HG03175 (cell line): ENCODE data around the gene NAV2.

ENCODE experiments used
- ATAC-seq: cut with Tn5 transposase; IDR thresholded peaks from one replicate; pipeline ENCODE4 v1.9.1; 2021; ENCODE audit warnings: mild to moderate bottlenecking, moderate library complexity; ENCODE audit not compliant: unreplicated experiment

Gene NAV2

DNA sequence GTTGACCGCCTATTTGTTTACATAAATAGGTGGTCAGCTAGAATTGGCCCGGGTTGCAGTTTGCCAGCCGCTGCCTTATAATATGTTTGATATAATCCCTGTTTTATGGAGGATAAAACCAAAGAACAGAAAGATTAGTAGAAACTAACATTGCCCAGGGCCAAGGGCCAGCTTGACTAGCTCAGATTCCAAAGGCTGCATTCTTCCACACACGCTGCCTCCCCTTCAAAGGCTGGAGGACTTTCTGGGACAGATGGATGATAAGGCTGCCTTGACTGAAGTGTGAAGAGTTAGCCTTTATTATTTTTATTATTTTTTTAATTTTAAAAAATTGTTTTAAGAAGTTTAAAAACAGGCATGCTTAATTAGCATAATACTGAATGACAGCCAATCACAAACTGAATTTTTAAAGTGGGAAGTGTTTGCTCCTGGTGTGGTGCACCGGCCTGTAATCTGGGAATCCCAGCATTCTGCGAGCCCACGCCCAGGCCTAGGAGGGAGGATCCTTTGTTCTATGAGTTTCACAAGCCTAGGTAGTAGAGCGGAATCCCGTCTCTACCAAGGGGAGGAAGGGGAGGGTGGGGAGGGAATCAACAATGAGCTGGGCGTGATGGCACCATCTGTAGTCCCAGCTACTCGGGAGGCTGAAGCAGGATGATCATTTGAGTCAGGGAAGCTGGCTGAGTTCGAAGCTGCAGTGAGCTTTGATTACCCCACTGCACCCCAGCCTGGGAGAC is 114.9 kb downstream of the NAV2 start:
- no peak for ATAC-seq

DNA sequence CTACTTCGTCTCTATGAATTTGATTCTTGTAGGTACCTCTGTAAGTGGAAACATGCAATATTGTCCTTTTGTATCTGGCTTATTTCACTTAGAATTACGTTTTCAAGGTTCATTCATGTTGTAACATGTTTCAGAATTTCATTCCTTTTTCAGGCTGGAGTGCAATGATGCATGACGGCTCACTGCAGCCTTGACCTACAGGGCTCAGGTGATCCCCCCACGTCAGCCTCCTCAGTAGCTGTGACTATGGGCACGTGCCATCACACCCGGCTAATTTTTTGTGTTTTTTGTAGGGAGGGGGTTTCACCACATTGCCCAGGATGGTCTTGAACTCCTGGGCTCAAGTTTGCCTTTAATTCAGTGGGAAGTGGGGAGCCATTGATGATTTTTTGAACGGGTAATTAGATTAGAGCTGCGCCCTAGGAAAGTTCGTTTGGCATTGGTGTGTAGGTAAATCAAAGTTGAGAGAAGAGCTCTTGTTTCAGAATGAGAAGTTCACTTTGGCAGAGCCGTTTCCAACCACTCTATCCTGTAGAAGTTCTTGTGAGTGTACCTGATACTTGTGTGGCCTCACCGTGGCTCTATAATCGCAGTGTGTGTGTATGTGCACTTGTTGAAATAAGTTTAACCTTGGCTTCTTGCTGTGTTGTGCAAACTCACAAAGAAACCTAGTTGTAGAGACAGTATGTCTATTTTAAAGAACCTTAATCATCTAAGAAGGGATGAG is 115.9 kb downstream of the NAV2 start:
- no peak for ATAC-seq

- ATAC-seq = no peak
These were observed 116.6 kb downstream of the NAV2 start for GRCh38 chr11:19829109-19829837.

- no peak for ATAC-seq
These were observed 119.6 kb downstream of the NAV2 start for GRCh38 chr11:19832086-19832750.

GRCh38 chr11:19832901-19833300 is 120.3 kb downstream of the NAV2 start:
- ATAC-seq = no peak

DNA sequence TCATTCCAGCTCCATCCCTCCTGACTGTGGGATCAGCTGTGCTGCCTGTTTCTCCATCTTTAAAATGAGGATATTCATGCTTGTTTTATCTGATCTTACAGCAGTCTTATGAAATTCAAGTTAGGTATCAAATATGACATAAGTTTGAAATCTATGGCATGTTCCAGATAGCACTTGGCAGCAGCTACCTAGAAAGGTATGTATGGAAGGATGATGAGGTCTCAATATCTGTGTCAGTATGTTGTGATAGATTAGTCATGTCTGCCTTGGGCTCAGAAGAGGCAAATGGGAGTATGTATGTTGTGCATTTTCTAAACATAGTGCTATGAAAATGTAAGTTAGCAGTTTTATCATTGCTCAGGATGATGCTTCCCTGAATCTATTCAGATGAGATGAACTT is 122.1 kb downstream of the NAV2 start:
- ATAC-seq = no peak

- ATAC-seq = no peak
These were observed 124.0 kb downstream of the NAV2 start for GRCh38 chr11:19836666-19837065.

DNA sequence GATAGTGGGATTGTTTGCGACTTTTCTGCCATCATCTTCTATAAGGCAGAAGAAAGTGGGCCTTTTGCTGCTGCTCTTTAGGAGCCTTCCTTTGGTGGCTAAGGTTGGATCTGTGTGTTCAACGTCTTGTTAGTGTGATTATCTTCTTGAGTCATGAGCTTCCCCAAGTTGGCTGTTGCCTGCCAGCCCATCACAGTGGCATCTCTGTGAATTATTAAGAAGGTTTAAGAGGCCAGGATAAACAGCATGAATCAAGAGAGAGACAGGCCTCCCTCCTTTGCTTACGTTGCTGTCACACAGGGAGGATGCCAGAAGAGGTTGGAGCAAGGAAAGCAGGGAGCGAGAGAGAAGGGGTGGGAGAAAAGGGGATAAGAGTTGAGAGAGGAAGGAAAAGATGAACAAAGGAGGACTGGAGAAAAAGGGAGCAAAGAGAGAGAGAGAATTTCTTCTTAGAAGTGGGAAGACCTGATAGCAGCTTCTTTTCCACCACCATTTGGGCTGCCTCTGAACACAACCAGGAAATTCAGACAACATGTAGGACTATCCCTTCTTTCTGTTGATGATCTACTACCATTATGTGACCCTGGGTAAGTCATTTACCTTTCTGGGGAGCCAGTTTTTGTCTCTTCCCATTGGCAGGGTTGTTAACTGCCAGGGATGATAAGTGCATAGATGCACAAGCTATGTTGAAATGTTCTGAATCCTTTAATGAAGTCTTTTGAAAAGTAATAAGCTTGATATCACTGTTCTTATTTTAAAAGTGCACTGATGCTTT is 126.5 kb downstream of the NAV2 start:
- no peak for ATAC-seq

DNA sequence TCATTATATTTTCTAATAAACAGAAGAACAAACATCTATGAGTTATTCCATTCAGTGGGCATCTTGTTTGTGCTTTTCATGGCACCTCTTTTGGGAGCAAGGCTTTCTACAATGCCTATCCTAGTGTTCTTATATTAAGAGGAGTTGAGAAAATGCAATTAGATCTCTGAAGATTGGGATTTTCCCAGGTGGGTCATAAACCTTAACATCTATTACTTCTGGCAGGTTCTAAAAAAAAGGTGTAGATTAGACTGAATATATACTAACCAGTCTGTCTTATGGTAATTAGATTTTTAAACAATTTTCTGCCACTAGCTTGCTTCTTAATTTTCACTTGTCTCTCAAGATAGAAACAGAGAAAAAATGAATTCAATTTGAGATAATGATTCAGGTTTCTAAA is 128.3 kb downstream of the NAV2 start:
- no peak for ATAC-seq

- no peak for ATAC-seq
These were observed 129.9 kb downstream of the NAV2 start for GRCh38 chr11:19842505-19842904.

DNA sequence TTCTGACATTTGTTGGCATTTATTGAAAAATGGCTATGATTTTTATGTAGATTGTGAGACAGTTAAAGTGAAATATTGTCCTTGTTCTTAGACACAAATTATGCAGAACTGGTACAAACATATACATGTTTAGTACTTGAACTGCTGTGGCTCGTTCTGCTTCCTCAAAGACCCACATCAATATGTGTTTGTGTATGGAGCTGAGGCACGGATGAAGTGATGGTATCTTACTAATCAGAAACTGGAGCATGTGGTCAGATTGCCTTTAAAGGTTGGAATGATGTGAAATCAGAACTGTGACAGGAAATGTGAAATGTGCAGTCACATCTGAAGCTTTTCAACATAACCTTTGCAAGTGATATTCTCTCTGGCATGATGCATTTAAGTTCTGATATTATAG is 130.4 kb downstream of the NAV2 start:
- no peak for ATAC-seq

- no peak for ATAC-seq
These were observed 131.4 kb downstream of the NAV2 start for GRCh38 chr11:19844012-19844411.

- ATAC-seq = no peak
These were observed 132.2 kb downstream of the NAV2 start for GRCh38 chr11:19844806-19845205.

GRCh38 chr11:19845626-19846025 is 133.0 kb downstream of the NAV2 start:
- ATAC-seq = no peak

- ATAC-seq = no peak
These were observed 134.1 kb downstream of the NAV2 start for GRCh38 chr11:19846654-19847305.

- ATAC-seq = no peak
These were observed 135.6 kb downstream of the NAV2 start for GRCh38 chr11:19848219-19848618.

DNA sequence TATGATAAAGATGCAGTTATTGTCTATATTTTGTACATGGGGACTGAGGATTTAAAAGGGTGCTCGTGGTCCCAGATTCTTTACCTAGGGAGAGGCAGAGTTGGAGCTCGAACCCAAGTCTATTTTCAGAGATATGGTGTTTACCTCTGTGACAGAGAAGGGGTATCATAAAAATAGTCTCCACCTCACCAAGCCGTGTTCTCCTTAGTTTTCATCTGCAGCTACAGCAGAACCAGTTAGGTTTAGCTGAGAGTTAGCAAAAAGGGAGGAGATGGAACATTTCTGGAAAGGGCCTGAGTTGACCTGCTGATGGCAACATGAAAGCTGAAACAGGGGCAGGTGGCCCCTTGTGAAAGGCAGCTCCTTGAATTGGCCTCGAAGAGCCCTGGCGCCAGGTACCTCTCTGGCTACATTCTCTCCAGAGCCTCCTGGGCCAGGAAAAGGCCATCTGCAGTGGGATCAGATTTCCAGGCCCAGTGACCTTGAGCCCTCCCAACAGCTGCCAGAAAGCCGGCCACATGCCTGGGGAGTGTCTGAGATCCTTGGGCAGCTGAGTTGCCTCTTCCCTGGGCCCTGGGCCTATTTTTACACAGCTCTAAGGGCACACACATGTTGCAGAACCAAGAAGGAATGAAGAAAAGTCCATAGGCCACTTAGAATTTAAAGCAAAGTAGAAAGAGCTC is 136.6 kb downstream of the NAV2 start:
- no peak for ATAC-seq

DNA sequence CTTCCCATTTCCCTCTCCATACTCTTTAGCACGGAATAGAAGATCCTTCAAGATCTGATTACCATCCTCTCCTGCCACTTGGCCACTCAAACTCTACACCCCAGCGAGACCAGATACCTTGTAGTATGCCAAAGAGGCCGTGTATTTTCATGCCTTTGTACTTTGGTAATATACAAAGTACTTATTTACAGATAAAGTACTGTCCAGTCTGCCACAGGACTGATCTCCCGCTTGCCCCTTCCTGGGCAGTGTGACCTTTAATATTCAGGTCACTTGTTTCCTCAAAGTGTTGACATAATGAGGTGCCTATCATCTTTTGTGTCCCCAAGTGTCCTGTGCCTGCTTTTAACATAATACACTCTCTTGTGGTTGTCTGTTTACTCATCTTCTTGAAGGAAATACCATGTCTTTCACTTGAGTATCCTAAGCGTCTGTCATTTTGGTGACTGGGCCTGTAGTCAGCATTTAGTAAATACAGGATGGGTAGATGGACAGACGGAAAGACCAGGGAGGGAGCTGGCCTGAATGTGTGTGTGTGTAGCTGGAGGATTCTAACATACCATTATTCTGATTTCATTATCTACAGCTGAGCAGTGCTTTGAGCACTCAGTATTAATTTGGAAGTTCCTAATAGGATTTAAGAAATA is 137.4 kb downstream of the NAV2 start:
- no peak for ATAC-seq

DNA sequence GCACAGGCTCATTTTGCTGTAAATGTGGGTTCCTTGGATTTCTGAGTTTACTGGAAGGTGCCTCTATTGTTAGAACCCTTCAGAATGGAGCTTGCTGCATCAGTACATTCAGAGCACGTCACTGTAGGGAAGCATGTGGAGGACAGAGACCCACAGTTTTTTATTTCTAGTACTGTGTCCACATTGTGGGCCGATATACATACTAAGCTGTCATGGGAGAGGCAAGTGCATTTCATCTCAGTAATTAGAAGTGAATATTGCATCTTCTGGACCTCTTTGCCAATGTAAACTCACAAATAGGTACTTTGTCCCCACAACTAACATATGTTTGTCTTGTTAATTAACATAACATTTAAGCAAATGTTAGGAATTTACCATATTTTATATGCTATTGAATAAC is 139.7 kb downstream of the NAV2 start:
- no peak for ATAC-seq
